ENCODE results near the gene VSNL1.

- no peak for TF ChIP-seq EZH2 (IDR thresholded peaks at IDR 0.05; ENCODE audit: borderline replicate concordance, low read depth, low read length, poor library complexity, severe bottlenecking)
- no peak for TF ChIP-seq CTCF (conservative IDR thresholded peaks at IDR 0.05; ENCODE audit: low read depth, low read length)
Measured at GRCh38 chr2:17497718-17498117, 42.8 kb upstream of the VSNL1 start.
